ENCODE results near the gene EDAR. TPM values are rescaled to one million over a fixed set of nuclear protein-coding genes. Genes with fewer than 3 reads are reported as not detected.

EDAR gene
- total and polyA plus RNA-seq, 9 of the 15 experiments (the other 6 are each of a cell fraction or from before 2014, with no cell fraction given): 0.01 TPM; not detected in 8

GRCh38 chr2:108975613-108976435, 13.2 kb downstream of the EDAR start (continued):
- TF ChIP-seq HBP1 (CRISPR knock-in tag; IDR thresholded peaks at IDR 0.05) (no peak), IRF9 (tag; IDR thresholded peaks at IDR 0.05) (0 out of 2 replicates have a peak, but pooled peaks have one; percentile 34), FOXJ2 (tag; IDR thresholded peaks at IDR 0.05) (no peak), SIN3B (IDR thresholded peaks at IDR 0.05; ENCODE audit: low read depth) (no peak), SMARCB1 (IDR thresholded peaks at IDR 0.05; ENCODE audit: insufficient read length, low read depth) (no peak), NR2C2 (CRISPR knock-in tag; IDR thresholded peaks at IDR 0.05) (no peak), NR2C2 (tag; IDR thresholded peaks at IDR 0.05) (peak; percentile 47; the same call in 1 of the 2 replicates), RB1 (IDR thresholded peaks at IDR 0.05; ENCODE audit: low read depth) (no peak), ZHX1 (conservative IDR thresholded peaks at IDR 0.05; ENCODE audit: low read length) (no peak)

Measured in K562 (cell line).